GM10248 (cell line): ENCODE results near the gene CENPX.

Source experiments
- CTCF ChIA-PET: fragments of 300-600 bp; sonication (Branson Sonifier 250); formaldehyde crosslinking; extraction: SDS; loops from one replicate; lab custom pipeline; 2021; ENCODE audit warnings: antibody characterized with exemption; lab: Yijun Ruan, JAX
- POLR2A ChIA-PET: fragments of 350-650 bp; sonication (Branson Sonifier 250); formaldehyde crosslinking; extraction: SDS; loops from one replicate; lab custom pipeline; 2020; ENCODE audit warnings: antibody characterized with exemption; lab: Yijun Ruan, JAX
- DNase-seq: peaks from one replicate; pipeline ENCODE4 v3.0.0; 2012; ENCODE audit errors: extremely low spot score
- TF ChIP-seq, protein P1 (sequence below): IDR thresholded peaks from 2 replicates; pipeline ENCODE4 v1.5.1; 2012; ENCODE audit warnings: mild to moderate bottlenecking, low read depth; ENCODE audit errors: extremely low read depth, missing control alignments, control extremely low read depth

Gene CENPX

DNA sequence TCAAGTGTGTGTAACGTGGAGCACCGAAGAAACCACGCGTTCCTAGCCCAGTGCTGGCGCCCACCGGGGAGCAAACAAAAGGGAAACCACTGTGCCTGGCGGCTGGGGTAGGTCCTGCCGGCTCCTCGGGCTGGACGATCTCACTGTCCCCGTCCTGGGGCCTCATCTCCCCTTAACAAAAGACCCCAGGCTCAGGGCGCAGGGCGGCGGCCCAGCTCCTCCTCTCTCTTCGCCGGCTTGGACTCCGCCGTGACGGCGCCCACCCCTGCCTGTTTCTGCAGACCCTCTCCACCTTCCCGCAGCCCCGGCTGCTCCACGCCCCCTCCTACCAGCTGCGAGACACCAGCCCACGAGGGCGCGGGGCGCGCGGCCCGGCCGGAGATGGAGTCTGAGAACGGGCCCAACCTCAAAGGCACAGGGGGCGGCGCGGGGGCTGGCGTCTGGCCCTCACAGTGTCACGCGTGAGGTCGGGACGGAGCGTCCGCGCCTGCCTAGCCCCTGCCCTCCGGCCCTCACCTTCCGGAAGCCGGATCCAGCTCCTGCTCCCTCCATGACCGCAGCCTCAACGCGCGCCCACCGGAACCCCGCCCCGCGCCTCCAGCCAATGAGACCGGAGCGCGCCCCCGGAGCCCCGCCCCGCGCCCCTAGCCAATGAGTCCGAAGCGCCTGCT, at the start of gene CENPX:
Gene CENPX, minus strand, starts transcription at position 569 of the 671 bp plus-strand sequence. Its CDS starts 17 bp downstream, at position 552.
- TF ChIP-seq, protein P1, sequence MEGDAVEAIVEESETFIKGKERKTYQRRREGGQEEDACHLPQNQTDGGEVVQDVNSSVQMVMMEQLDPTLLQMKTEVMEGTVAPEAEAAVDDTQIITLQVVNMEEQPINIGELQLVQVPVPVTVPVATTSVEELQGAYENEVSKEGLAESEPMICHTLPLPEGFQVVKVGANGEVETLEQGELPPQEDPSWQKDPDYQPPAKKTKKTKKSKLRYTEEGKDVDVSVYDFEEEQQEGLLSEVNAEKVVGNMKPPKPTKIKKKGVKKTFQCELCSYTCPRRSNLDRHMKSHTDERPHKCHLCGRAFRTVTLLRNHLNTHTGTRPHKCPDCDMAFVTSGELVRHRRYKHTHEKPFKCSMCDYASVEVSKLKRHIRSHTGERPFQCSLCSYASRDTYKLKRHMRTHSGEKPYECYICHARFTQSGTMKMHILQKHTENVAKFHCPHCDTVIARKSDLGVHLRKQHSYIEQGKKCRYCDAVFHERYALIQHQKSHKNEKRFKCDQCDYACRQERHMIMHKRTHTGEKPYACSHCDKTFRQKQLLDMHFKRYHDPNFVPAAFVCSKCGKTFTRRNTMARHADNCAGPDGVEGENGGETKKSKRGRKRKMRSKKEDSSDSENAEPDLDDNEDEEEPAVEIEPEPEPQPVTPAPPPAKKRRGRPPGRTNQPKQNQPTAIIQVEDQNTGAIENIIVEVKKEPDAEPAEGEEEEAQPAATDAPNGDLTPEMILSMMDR = no peak
- no peak for DNase-seq
- CTCF ChIA-PET = interaction anchor here (1.2 to 10.6 kb wide), 9 partner anchors 9 to 132 kb away, joined by 3 to 106 read pairs (median 7); partner anchors contain the start of genes DCXR, NOTUM and RAC3
- POLR2A ChIA-PET = interaction anchor here (0.7 to 1.8 kb wide), 3 partner anchors 15 to 442 kb away, joined by 3 to 14 read pairs (median 5); partner anchors contain the start of gene DCXR

DNA sequence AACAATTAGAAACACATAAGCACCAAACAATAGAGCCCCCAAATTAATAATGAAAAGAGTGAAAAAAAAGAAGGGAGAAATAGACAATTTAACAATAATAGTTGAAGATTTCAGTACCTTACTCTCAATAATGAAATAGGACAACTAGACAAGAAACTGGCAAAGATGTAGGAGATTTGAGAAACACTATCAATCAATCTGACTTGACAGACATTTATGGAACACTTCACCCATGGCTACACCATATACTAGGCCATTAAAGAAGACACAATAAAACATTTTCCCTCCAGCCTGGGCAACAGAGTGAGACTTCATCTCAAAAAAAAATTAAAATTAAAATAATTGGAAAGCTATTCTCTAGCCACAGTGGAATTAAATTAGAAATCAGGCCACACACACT, 47.9 kb upstream of the CENPX start:
- ChIA-PET CTCF (interaction anchor here (1.2 kb wide), 1 partner anchor 130 kb away, joined by 3 read pairs; no protein-coding TSS in a partner anchor), POLR2A (no interaction called here)
- DNase-seq = no peak
- TF ChIP-seq, protein P1 = no peak

DNA sequence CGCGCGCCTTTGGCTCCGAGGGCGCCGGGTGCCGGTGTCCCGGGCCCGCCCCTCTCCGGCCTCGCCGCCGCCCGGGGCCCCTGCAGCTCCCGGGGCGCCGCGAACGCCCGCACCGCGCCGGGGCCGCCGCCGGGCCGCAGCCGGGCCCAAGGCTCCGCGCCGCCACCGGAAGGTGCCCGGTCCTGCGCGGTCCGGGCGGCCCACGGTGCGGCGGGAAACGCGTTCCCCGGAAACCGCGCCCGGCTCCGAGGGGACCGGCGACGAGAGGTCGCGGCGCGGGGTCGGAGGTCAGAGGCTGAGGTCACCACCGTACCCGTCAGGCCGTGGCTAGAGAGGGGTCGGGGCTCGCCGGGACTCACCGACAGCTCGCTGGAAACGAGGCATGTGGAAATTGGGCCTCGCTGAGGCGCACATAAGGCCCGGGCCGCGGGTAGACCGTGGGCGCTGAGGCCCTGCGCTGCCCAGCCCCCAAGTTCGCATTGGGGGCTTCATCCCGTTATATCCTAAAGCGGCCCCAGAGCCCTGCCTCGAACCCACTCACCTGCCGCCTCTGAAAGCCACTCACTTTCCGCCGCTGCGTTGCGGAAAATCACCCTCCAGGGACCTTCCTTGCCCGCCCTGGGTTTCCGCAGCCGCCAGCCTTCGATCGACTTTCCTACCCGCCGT, 43.1 kb upstream of the CENPX start, which contains the start of gene DUS1L:
Gene DUS1L, minus strand, starts transcription at position 167 of the 666 bp plus-strand sequence. CDS start 745 bp downstream, outside the sequence.
- TF ChIP-seq, protein P1 = no peak
- ChIA-PET POLR2A (no interaction called here), CTCF (interaction anchor here (1.0 to 2.1 kb wide), 5 partner anchors 9 to 141 kb away, joined by 3 to 6 read pairs (median 5); partner anchors contain the start of gene DCXR)
- DNase-seq = peak; percentile 92

DNA sequence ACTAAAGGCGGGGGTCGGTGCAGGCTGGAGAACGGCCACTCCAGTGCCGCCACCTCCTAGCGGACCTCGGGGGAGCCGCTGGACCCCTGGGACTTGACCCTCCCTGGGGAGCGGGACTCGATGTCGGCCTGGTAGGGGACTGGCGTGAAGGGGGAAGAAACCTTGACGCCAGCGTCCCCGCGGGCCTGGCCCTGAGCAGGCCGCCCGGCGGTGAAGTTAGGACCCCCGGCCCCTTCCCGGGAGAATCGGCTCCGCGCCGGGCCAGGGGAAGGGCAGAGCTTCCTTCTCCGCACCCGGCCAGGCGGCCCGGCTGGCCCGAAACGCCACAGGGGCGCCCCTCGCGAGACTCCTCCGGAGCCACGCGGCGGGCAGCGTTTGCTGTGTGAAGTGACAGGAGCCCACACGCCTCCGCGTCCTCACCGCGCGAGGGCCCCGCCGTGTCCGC, 42.5 kb upstream of the CENPX start:
- no peak for DNase-seq
- ChIA-PET CTCF (interaction anchor here (1.7 to 2.1 kb wide), 3 partner anchors 8 to 106 kb away, joined by 5 to 6 read pairs (median 5); no protein-coding TSS in a partner anchor), POLR2A (no interaction called here)
- TF ChIP-seq, protein P1 = no peak

DNA sequence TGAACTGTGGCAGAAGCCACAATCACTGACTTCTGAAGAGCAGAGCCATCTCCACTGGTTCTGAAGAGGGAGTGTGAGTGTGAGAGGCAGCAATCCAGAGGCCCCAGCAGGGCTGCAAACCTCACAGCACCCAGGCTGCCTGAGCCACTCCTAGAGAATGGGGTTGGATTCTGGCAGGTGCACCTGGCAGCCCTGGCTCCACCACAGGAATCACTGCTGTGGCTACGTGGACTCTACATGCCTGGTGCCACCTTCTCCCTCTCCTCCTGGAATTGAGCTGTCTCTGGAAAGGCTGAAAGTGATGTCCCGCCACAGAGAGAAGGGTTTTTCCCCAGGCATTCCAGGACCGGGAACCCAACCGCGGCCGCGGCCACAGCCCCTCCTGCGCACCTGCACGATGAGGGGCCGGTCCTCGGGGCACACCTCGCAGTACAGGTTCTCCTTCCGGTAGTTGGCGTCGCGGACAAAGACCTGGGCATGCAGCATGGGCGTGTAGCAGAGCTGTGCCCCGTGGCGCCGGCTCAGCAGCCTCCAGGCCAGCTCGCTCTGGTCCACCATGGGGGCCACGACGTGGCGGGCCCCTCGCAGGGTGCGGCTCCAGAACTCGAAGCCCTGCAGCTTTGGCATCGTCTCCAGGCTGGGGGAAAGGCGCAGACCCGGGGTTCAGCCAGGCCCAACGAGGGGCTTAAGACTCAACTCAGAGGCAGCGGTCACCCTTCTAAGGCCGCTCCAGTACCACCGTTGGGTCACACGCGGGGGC, 41.9 kb upstream of the CENPX start:
- TF ChIP-seq, protein P1 = no peak
- ChIA-PET POLR2A (no interaction called here), CTCF (interaction anchor here (0.9 to 2.1 kb wide), 4 partner anchors 7 to 105 kb away, joined by 3 to 5 read pairs (median 4); no protein-coding TSS in a partner anchor)
- no peak for DNase-seq
